ENCODE data around the gene ENOX2.

The ENOX2 gene

DNA sequence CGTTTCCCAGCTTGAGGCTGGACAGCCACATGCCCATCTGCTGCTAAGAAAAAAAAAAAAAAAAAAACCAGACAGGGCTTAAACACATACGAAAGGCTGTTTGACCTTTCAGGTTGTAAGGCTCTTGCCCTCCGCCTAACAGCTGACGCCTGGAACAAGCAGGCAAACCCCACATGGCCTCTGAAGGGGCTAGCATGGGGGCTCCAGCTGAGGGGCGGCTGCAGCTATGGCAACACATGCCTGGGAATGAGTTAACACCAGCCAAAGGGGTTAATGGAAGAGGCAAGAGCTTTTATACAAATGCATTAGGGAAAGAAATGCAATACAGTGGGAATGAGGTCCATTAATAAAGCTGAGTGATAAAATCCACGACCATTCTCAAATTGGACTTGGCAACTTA is 183.6 kb downstream of the ENOX2 start:
- no peak for ATAC-seq
- TF ChIP-seq ESRRG (CRISPR knock-in tag; IDR thresholded peaks at IDR 0.05) (no peak), ZC3H10 (CRISPR knock-in tag; IDR thresholded peaks at IDR 0.05) (no peak), ZFP30 (CRISPR knock-in tag; IDR thresholded peaks at IDR 0.05) (no peak), ZNF565 (CRISPR knock-in tag; conservative IDR thresholded peaks at IDR 0.05; ENCODE audit: low read depth) (no peak), SNAI2 (CRISPR knock-in tag; IDR thresholded peaks at IDR 0.05) (no peak), ZNF8 (CRISPR knock-in tag; IDR thresholded peaks at IDR 0.05) (no peak), PPARA (CRISPR knock-in tag; IDR thresholded peaks at IDR 0.05; ENCODE audit: borderline replicate concordance) (no peak), BACH2 (CRISPR knock-in tag; IDR thresholded peaks at IDR 0.05; ENCODE audit: borderline replicate concordance) (no peak), TOX (CRISPR knock-in tag; IDR thresholded peaks at IDR 0.05; ENCODE audit: borderline replicate concordance) (no peak), TCF4 (CRISPR knock-in tag; IDR thresholded peaks at IDR 0.05; ENCODE audit: borderline replicate concordance) (no peak), POU6F1 (CRISPR knock-in tag; IDR thresholded peaks at IDR 0.05; ENCODE audit: borderline replicate concordance, low read depth) (no peak), GLIS3 (CRISPR knock-in tag; IDR thresholded peaks at IDR 0.05) (no peak), ARNTL (CRISPR knock-in tag; IDR thresholded peaks at IDR 0.05; ENCODE audit: borderline replicate concordance, low read depth) (no peak), OSR1 (CRISPR knock-in tag; IDR thresholded peaks at IDR 0.05) (no peak), RARB (CRISPR knock-in tag; IDR thresholded peaks at IDR 0.05) (no peak)
- TF ChIP-seq, protein P1, sequence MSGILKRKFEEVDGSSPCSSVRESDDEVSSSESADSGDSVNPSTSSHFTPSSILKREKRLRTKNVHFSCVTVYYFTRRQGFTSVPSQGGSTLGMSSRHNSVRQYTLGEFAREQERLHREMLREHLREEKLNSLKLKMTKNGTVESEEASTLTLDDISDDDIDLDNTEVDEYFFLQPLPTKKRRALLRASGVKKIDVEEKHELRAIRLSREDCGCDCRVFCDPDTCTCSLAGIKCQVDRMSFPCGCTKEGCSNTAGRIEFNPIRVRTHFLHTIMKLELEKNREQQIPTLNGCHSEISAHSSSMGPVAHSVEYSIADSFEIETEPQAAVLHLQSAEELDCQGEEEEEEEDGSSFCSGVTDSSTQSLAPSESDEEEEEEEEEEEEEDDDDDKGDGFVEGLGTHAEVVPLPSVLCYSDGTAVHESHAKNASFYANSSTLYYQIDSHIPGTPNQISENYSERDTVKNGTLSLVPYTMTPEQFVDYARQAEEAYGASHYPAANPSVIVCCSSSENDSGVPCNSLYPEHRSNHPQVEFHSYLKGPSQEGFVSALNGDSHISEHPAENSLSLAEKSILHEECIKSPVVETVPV (CRISPR knock-in tag; IDR thresholded peaks at IDR 0.05): no peak
- TF ChIP-seq, protein P2, sequence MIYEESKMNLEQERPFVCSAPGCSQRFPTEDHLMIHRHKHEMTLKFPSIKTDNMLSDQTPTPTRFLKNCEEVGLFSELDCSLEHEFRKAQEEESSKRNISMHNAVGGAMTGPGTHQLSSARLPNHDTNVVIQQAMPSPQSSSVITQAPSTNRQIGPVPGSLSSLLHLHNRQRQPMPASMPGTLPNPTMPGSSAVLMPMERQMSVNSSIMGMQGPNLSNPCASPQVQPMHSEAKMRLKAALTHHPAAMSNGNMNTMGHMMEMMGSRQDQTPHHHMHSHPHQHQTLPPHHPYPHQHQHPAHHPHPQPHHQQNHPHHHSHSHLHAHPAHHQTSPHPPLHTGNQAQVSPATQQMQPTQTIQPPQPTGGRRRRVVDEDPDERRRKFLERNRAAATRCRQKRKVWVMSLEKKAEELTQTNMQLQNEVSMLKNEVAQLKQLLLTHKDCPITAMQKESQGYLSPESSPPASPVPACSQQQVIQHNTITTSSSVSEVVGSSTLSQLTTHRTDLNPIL (CRISPR knock-in tag; IDR thresholded peaks at IDR 0.05; ENCODE audit: low read depth): no peak

DNA sequence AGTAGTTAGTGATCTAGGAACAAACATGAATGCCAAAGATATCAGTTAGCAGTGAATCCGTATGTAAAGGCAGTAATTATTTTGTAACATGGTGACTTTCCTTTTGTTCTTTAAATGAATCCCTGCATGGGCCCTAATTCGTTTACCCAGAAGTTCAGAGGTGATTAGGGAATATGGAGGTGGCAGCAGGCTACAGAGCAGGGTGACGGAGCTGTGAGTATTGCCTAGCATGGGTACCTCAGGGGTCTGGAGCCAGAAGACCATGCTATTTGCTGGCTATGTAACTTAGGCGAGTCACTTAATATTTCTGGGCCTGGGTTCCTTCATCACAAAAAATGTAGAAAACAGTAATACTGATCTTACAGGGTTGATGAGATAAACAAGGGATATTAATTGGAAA is 184.9 kb downstream of the ENOX2 start:
- ATAC-seq: no peak
- no peak for TF ChIP-seq ZFP30 (CRISPR knock-in tag; IDR thresholded peaks at IDR 0.05)
- no peak for TF ChIP-seq RARB (CRISPR knock-in tag; IDR thresholded peaks at IDR 0.05)
- TF ChIP-seq POU6F1 (CRISPR knock-in tag; IDR thresholded peaks at IDR 0.05; ENCODE audit: borderline replicate concordance, low read depth): no peak
- TF ChIP-seq, protein P2 (CRISPR knock-in tag; IDR thresholded peaks at IDR 0.05; ENCODE audit: low read depth): no peak
- TF ChIP-seq PATZ1 (CRISPR knock-in tag; IDR thresholded peaks at IDR 0.05; ENCODE audit: borderline replicate concordance): no peak
- no peak for TF ChIP-seq BACH2 (CRISPR knock-in tag; IDR thresholded peaks at IDR 0.05; ENCODE audit: borderline replicate concordance)
- TF ChIP-seq ZC3H10 (CRISPR knock-in tag; IDR thresholded peaks at IDR 0.05): no peak
- no peak for TF ChIP-seq SNAI2 (CRISPR knock-in tag; IDR thresholded peaks at IDR 0.05)
- no peak for TF ChIP-seq ARNTL (CRISPR knock-in tag; IDR thresholded peaks at IDR 0.05; ENCODE audit: borderline replicate concordance, low read depth)
- TF ChIP-seq, protein P1 (CRISPR knock-in tag; IDR thresholded peaks at IDR 0.05): no peak
- TF ChIP-seq OSR1 (CRISPR knock-in tag; IDR thresholded peaks at IDR 0.05): no peak
- TF ChIP-seq ZNF565 (CRISPR knock-in tag; conservative IDR thresholded peaks at IDR 0.05; ENCODE audit: low read depth): no peak
- TF ChIP-seq ZNF70 (CRISPR knock-in tag; IDR thresholded peaks at IDR 0.05): no peak
- no peak for TF ChIP-seq TOX (CRISPR knock-in tag; IDR thresholded peaks at IDR 0.05; ENCODE audit: borderline replicate concordance)
- TF ChIP-seq TCF4 (CRISPR knock-in tag; IDR thresholded peaks at IDR 0.05; ENCODE audit: borderline replicate concordance): no peak
- no peak for TF ChIP-seq PPARA (CRISPR knock-in tag; IDR thresholded peaks at IDR 0.05; ENCODE audit: borderline replicate concordance)
- TF ChIP-seq ESRRG (CRISPR knock-in tag; IDR thresholded peaks at IDR 0.05): no peak
- TF ChIP-seq ISL1 (CRISPR knock-in tag; IDR thresholded peaks at IDR 0.05): no peak

All from SK-N-SH treated with all-trans-retinoic acid at 6 μM for 48 hours (cell line).